ENCODE results near the gene KCNJ9. TPM values are rescaled to one million over a fixed set of nuclear protein-coding genes. Genes with fewer than 3 reads are reported as not detected.

The KCNJ9 gene
- total RNA-seq, 1 donor: not detected

- no peak overlapping the region for H3K4me3 ChIP-seq (ENCODE audit: low read depth, low read length)
- no peak for DNase-seq (ENCODE audit: low read depth)
- TF ChIP-seq CTCF (IDR thresholded peaks at IDR 0.05; ENCODE audit: insufficient read depth, low read depth, low read length): no peak
Observed at GRCh38 chr1:160074865-160075264, 6.5 kb upstream of the KCNJ9 start.

DNA sequence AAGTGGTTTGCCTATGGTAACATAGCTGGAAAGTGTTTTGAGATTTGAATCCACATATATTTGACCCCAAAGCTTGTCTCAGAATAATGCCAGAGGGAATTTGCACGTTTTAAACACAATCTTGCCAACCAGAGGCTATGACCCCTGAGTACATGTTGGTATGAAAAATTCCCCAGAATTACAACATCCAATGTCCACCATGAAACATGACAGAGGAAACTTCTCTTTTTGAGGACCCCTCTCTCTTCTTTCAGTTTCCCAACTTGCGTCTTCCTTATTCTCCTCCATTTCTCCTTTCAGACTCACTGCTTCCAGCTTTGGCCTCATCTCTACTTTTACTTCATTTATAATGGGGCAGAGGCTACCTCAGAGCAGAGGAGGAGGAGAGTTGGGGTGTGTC, 5.5 kb upstream of the KCNJ9 start:
- no peak for TF ChIP-seq CTCF (IDR thresholded peaks at IDR 0.05; ENCODE audit: insufficient read depth, low read depth, low read length)
- H3K4me3 ChIP-seq (ENCODE audit: low read depth, low read length): no peak overlapping the region
- no peak for DNase-seq (ENCODE audit: low read depth)

DNA sequence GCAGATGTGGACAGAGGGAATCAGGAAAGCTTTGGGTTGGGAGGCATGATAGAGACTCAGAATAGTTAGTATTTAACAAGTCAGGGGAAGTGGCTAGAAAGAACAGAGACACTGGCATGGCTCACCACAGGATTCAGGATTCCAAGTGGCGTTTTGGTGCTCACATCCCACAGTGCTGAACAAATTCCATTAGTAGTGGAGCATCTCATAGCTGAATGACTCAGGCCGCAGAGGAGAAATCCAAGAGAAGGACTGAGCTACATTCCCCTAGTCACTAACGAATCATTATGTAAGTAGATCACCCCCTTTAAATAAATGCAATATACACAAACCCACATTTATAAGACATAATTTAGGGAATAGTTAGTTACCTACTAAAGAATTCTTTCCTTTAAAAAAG, 5.0 kb upstream of the KCNJ9 start:
- DNase-seq (ENCODE audit: low read depth): no peak
- no peak overlapping the region for H3K4me3 ChIP-seq (ENCODE audit: low read depth, low read length)
- no peak for TF ChIP-seq CTCF (IDR thresholded peaks at IDR 0.05; ENCODE audit: insufficient read depth, low read depth, low read length)

- H3K4me3 ChIP-seq (ENCODE audit: low read depth, low read length): no peak overlapping the region
- no peak for TF ChIP-seq CTCF (IDR thresholded peaks at IDR 0.05; ENCODE audit: insufficient read depth, low read depth, low read length)
- no peak for DNase-seq (ENCODE audit: low read depth)
Observed at GRCh38 chr1:160077486-160077885, 3.9 kb upstream of the KCNJ9 start.

GRCh38 chr1:160078512-160079195, 2.7 kb upstream of the KCNJ9 start:
- H3K4me3 ChIP-seq (ENCODE audit: low read depth, low read length): no peak overlapping the region
- TF ChIP-seq CTCF (IDR thresholded peaks at IDR 0.05; ENCODE audit: insufficient read depth, low read depth, low read length): peak; percentile 87
- peak; percentile 18 for DNase-seq (ENCODE audit: low read depth)

DNA sequence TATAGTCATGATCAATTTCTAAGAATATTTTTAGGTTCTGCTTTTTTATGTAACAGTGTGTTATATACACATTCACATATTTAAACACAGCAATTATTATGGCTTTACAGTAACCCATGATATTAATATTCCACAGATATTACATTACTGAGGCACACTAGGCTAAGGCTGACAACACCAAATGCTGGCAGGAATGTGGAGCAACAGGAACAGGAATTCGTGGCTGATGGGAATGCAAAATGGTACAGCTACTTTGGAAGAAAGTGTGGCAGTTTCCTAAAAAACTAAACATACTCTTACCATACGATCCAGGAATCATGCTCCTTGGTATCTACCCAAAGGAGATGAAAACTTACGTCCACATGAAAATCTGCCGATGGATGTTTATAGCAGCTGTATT, 1.9 kb upstream of the KCNJ9 start:
- H3K4me3 ChIP-seq (ENCODE audit: low read depth, low read length): no peak overlapping the region
- peak; percentile 6 for TF ChIP-seq CTCF (IDR thresholded peaks at IDR 0.05; ENCODE audit: insufficient read depth, low read depth, low read length)
- DNase-seq (ENCODE audit: low read depth): no peak

Measured in fibroblast of villous mesenchyme (primary cell).